Activated CD4-positive, alpha-beta T cell treated with anti-CD3 and anti-CD28 coated beads, Interleukin-2, amount 50 U/mL, for 24 hours (primary cell): ENCODE measurements around the gene SESN3.

Experiments used
- DNase-seq, 2 donors: peaks; one replicate each; pipeline ENCODE4 v3.0.0-alpha.2; 2020; ENCODE audit warnings: low read depth in 1 of 2, low spot score in 1 of 2

The SESN3 gene

GRCh38 chr11:95123556-95123955 is 107.4 kb downstream of the SESN3 start:
- DNase-seq: no peak

GRCh38 chr11:95121698-95122097 is 109.3 kb downstream of the SESN3 start:
- no peak for DNase-seq

GRCh38 chr11:95119361-95120060 is 111.5 kb downstream of the SESN3 start:
- DNase-seq: no peak

- DNase-seq: no peak
Measured at GRCh38 chr11:95115597-95115996, 115.4 kb downstream of the SESN3 start.
